ENCODE measurements around the gene SPARCL1. TPM values are rescaled to one million over a fixed set of nuclear protein-coding genes. Genes with fewer than 3 reads are reported as not detected.

SPARCL1 gene
- total and polyA plus RNA-seq, 2 experiments from 2014 or later = 1.5 to 2.4 TPM

GRCh38 chr4:87505862-87506261 lies 23.3 kb downstream of the SPARCL1 start:
- Histone ChIP-seq H3K27me3 (ENCODE audit: insufficient read depth) (no peaks in the 10 kb centered on the region), H3F3A (replicated peaks; ENCODE audit: low read depth) (no peaks in the 10 kb centered on the region), H4K20me1 (replicated peaks; ENCODE audit: insufficient read depth) (no peaks in the 10 kb centered on the region), H3K9me2 (ENCODE audit: insufficient read depth) (no peaks in the 10 kb centered on the region; the same call in 1 of the 2 replicates), H3K27ac (ENCODE audit: low read depth) (no peak overlapping the region), H3K79me2 (replicated peaks; ENCODE audit: insufficient read depth) (no peaks in the 10 kb centered on the region), H3K4me1 (ENCODE audit: insufficient read depth) (no peaks in the 10 kb centered on the region), H3K4me3 (no peak overlapping the region), H2AFZ (no peak overlapping the region), H3K36me3 (ENCODE audit: insufficient read depth) (no peaks in the 10 kb centered on the region), H3K4me2 (no peak overlapping the region)
- Mint-ChIP-seq H3K4me1 (no peaks in the 10 kb centered on the region; the same call in 2 of the 3 replicates), H3K4me3 (no peak overlapping the region), H3K27me3 (ENCODE audit: insufficient read depth, low read depth, poor library complexity) (peaks cover 5% of the 10 kb centered on the region), H3K36me3 (ENCODE audit: low read depth) (no peaks in the 10 kb centered on the region), H3K27ac (no peak overlapping the region), H3K9me3 (peaks cover 3% of the 10 kb centered on the region; the same call in 1 of the 3 replicates)
- peak; percentile 54 for DNase-seq (ENCODE audit: low spot score)
- peak; percentile 72 for ATAC-seq
- TF ChIP-seq, protein P1, sequence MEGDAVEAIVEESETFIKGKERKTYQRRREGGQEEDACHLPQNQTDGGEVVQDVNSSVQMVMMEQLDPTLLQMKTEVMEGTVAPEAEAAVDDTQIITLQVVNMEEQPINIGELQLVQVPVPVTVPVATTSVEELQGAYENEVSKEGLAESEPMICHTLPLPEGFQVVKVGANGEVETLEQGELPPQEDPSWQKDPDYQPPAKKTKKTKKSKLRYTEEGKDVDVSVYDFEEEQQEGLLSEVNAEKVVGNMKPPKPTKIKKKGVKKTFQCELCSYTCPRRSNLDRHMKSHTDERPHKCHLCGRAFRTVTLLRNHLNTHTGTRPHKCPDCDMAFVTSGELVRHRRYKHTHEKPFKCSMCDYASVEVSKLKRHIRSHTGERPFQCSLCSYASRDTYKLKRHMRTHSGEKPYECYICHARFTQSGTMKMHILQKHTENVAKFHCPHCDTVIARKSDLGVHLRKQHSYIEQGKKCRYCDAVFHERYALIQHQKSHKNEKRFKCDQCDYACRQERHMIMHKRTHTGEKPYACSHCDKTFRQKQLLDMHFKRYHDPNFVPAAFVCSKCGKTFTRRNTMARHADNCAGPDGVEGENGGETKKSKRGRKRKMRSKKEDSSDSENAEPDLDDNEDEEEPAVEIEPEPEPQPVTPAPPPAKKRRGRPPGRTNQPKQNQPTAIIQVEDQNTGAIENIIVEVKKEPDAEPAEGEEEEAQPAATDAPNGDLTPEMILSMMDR (conservative IDR thresholded peaks at IDR 0.05; ENCODE audit: low read depth in 2 of 2) = peak; percentile 69 to 70
- TF ChIP-seq ETS1 (IDR thresholded peaks at IDR 0.05) = no peak

DNA sequence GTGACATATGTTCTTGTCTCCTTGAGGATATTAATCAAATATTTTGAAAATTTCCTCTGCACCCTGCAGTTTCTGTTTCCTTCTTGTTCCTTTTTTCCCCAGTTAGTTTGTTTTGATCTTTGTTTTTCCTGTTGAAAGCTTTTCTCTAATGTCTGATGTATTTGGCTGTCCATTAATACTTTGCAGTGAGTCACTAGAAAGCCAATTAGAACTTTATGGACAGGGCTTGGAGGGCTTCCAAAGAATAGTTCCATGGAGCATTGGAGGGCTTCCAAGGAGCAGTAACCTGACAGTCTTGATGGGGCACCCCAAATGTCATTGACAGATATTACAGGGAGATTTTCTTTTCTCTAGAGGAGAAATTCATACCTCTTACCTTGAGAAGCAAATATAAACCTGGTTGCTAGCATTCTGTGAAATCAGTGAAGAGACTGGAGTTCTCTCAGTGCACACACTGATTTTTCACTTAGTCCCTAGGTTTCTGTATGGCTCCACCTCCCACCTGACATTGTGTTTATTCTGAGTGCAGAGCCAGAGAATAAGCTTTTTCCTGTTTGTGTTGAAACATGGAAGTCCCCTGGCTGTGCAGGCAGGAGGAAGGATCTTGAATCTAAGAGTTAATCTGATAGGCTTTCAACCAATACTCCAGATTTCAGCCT lies 26.5 kb downstream of the SPARCL1 start:
- TF ChIP-seq EZH2phosphoT487 (IDR thresholded peaks at IDR 0.05; ENCODE audit: unreplicated experiment) = no peak
- TF ChIP-seq, protein P2, sequence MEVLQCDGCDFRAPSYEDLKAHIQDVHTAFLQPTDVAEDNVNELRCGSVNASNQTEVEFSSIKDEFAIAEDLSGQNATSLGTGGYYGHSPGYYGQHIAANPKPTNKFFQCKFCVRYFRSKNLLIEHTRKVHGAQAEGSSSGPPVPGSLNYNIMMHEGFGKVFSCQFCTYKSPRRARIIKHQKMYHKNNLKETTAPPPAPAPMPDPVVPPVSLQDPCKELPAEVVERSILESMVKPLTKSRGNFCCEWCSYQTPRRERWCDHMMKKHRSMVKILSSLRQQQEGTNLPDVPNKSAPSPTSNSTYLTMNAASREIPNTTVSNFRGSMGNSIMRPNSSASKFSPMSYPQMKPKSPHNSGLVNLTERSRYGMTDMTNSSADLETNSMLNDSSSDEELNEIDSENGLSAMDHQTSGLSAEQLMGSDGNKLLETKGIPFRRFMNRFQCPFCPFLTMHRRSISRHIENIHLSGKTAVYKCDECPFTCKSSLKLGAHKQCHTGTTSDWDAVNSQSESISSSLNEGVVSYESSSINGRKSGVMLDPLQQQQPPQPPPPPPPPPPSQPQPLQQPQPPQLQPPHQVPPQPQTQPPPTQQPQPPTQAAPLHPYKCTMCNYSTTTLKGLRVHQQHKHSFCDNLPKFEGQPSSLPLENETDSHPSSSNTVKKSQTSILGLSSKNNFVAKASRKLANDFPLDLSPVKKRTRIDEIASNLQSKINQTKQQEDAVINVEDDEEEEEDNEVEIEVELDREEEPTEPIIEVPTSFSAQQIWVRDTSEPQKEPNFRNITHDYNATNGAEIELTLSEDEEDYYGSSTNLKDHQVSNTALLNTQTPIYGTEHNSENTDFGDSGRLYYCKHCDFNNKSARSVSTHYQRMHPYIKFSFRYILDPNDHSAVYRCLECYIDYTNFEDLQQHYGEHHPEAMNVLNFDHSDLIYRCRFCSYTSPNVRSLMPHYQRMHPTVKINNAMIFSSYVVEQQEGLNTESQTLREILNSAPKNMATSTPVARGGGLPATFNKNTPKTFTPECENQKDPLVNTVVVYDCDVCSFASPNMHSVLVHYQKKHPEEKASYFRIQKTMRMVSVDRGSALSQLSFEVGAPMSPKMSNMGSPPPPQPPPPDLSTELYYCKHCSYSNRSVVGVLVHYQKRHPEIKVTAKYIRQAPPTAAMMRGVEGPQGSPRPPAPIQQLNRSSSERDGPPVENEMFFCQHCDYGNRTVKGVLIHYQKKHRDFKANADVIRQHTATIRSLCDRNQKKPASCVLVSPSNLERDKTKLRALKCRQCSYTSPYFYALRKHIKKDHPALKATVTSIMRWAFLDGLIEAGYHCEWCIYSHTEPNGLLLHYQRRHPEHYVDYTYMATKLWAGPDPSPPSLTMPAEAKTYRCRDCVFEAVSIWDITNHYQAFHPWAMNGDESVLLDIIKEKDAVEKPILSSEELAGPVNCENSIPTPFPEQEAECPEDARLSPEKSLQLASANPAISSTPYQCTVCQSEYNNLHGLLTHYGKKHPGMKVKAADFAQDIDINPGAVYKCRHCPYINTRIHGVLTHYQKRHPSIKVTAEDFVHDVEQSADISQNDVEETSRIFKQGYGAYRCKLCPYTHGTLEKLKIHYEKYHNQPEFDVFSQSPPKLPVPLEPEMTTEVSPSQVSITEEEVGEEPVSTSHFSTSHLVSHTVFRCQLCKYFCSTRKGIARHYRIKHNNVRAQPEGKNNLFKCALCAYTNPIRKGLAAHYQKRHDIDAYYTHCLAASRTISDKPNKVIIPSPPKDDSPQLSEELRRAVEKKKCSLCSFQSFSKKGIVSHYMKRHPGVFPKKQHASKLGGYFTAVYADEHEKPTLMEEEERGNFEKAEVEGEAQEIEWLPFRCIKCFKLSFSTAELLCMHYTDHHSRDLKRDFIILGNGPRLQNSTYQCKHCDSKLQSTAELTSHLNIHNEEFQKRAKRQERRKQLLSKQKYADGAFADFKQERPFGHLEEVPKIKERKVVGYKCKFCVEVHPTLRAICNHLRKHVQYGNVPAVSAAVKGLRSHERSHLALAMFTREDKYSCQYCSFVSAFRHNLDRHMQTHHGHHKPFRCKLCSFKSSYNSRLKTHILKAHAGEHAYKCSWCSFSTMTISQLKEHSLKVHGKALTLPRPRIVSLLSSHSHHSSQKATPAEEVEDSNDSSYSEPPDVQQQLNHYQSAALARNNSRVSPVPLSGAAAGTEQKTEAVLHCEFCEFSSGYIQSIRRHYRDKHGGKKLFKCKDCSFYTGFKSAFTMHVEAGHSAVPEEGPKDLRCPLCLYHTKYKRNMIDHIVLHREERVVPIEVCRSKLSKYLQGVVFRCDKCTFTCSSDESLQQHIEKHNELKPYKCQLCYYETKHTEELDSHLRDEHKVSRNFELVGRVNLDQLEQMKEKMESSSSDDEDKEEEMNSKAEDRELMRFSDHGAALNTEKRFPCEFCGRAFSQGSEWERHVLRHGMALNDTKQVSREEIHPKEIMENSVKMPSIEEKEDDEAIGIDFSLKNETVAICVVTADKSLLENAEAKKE (CRISPR knock-in tag; IDR thresholded peaks at IDR 0.05) = no peak
- no peak for TF ChIP-seq ETS1 (IDR thresholded peaks at IDR 0.05)
- TF ChIP-seq CREB1 (CRISPR knock-in tag; IDR thresholded peaks at IDR 0.05; ENCODE audit: low read depth) = no peak
- no peak for TF ChIP-seq STAT1 (IDR thresholded peaks at IDR 0.05; ENCODE audit: unreplicated experiment)
- no peak for TF ChIP-seq NANOG (IDR thresholded peaks at IDR 0.05; ENCODE audit: borderline replicate concordance)
- TF ChIP-seq EZH2 (IDR thresholded peaks at IDR 0.05; ENCODE audit: low read depth, unreplicated experiment) = no peak
- TF ChIP-seq ZNF114 (CRISPR knock-in tag; IDR thresholded peaks at IDR 0.05) = no peak
- no peaks in the 10 kb centered on the region for H4K20me1 ChIP-seq (replicated peaks; ENCODE audit: insufficient read depth)

More for the DNA sequence above, 26.5 kb downstream of the SPARCL1 start:
- H3K27ac Mint-ChIP-seq = no peak overlapping the region
- no peak overlapping the region for H3K4me2 ChIP-seq
- DNase-seq (ENCODE audit: low spot score) (no peak), ATAC-seq (no peak)
- H3K79me2 ChIP-seq (replicated peaks; ENCODE audit: insufficient read depth) = no peaks in the 10 kb centered on the region
- H3K9me2 ChIP-seq (ENCODE audit: insufficient read depth) = no peaks in the 10 kb centered on the region; the same call in 1 of the 2 replicates
- H3K36me3 Mint-ChIP-seq (ENCODE audit: low read depth) = no peaks in the 10 kb centered on the region
- no peaks in the 10 kb centered on the region for H3K27me3 ChIP-seq (ENCODE audit: insufficient read depth)
- no peak overlapping the region for H3K4me3 ChIP-seq
- no peak overlapping the region for H3K4me3 Mint-ChIP-seq
- no peaks in the 10 kb centered on the region for H3K36me3 ChIP-seq (ENCODE audit: insufficient read depth)
- no peak overlapping the region for H3K27ac ChIP-seq (ENCODE audit: low read depth)
- H3K4me1 ChIP-seq (ENCODE audit: insufficient read depth) = no peaks in the 10 kb centered on the region
- no peaks in the 10 kb centered on the region for H3K27me3 Mint-ChIP-seq (ENCODE audit: insufficient read depth, low read depth, poor library complexity)
- 0 out of 2 replicates have a peak overlapping the region, but pooled peaks have one; percentile 23 for H2AFZ ChIP-seq
- H3K9me3 Mint-ChIP-seq = no peaks in the 10 kb centered on the region
- H3F3A ChIP-seq (replicated peaks; ENCODE audit: low read depth) = no peaks in the 10 kb centered on the region
- no peaks in the 10 kb centered on the region; the same call in 2 of the 3 replicates for H3K4me1 Mint-ChIP-seq
